NCI-H226 (cell line): Measurements from ENCODE around the gene UGT1A6.
A peak's percentile ranks its signal among the peaks of the same experiment; 100 is the strongest.
"Not testable (repeated sequence)": the region's sequence is repeated elsewhere in the genome, so short reads cannot be mapped to it uniquely, and the experiment has no call there.

Source experiments
- DNase-seq: peaks from one replicate; pipeline ENCODE4 v3.0.0-alpha.2; 2015

Gene UGT1A6

GRCh38 chr2:233692648-233693047 lies at the start of gene UGT1A6:
UGT1A6 (plus strand) TSS chr2:233692890; CDS start chr2:233693005, 115 bp downstream.
- DNase-seq = no peak

GRCh38 chr2:233643128-233643527 lies 49.6 kb upstream of the UGT1A6 start:
- peak; percentile 24 for DNase-seq

DNA sequence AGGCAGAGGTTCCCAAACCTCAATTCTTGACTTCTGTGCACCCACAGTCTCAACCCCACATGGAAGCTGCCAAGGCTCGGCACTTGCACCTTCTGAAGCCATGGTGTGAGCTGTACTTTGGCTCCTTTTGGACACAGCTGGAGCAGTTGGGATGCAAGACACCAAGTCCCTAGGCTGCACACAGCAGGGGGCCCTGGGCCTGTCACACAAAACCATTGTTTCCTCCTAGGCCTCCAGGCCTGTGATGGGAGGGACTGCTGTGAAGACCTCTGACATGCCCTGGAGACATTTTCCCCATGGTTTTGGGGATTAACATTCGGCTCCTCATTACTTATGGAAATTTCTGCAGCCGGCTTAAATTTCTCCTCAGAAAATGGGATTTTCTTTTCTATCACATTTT lies 46.7 kb upstream of the UGT1A6 start:
- DNase-seq = not testable (repeated sequence)

- DNase-seq = no peak
These were observed 41.7 kb upstream of the UGT1A6 start for GRCh38 chr2:233650981-233651380.

DNA sequence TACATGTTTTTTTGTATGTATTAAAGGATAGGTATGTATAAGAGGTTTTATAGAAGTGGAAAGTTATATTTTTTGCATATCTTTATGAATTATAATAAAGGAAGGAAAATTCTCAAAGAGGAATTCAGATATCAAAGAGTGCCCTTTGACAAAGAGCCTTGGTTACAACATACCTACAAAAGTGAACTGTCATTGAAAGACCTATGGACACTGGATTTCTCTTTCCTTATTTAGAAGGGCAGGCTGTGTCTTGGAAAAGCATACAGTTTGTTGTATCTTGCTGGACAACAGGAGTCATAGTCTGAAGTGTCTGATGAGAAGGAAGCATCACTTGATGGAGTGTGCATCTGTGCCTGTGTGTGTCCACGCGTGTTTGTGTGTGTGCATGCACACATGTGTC lies 41.3 kb upstream of the UGT1A6 start:
- DNase-seq = no peak

DNA sequence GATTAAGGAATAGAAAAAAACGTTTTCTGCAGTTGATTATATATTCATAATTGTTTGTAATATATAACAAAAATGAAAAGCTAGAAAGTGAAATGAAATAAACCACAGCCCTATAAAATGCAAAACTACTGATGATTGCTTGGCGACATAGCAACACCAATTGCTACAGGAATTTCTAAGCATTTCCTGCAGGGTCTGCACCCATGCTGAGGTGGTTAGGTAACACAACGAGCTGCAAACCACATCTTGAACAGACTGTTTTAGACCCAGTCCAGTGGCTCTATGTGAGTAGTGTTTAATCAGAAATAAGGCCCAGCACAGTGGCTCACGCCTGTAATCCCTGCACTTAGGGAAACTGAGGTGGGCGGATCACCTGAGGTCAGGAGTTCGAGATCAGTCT lies 38.2 kb upstream of the UGT1A6 start:
- no peak for DNase-seq

DNA sequence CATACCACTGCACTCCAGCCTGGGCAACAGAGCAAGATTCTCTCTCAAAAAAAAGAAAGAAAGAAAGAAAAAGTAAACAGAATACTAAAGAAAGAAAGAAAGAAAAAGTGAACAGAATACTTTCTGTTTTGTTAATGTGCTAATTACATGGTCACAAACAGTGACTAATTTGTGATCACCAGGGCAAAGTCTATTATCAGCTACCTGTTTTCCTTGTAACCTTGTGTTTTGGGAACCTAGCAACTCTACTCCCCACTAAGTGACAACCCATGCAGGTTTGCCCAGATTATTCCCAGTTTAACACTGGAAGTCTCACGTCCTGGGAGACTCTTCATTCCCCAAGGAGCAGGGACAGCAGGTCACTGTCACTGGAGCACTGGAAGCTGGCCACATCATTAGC lies 37.6 kb upstream of the UGT1A6 start:
- no peak for DNase-seq

DNA sequence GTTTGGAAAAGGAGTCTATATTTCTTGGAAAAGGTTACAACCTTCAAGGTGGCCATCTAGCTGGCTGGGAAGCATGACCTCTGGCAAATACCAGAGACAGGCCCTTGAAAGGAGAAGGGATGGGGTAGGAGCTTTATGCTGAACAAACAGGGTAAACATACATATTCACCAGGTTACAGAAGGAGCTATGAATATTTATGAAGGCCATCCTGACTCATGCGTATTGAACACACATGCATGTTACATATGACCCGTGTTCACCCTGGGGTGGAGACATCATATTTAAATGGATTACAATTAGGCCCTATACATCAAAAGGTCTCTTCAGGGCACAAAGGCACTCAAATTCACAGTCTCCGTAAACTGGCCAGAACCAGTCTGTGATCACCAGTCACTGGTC lies 36.7 kb upstream of the UGT1A6 start:
- DNase-seq = not testable (repeated sequence)

- DNase-seq = no peak
These were observed 36.2 kb upstream of the UGT1A6 start for GRCh38 chr2:233656443-233656842.

- DNase-seq = no peak
These were observed 34.1 kb upstream of the UGT1A6 start for GRCh38 chr2:233658610-233659009.

GRCh38 chr2:233663911-233664310 lies 28.8 kb upstream of the UGT1A6 start:
- no peak for DNase-seq

- no peak for DNase-seq
These were observed 24.0 kb upstream of the UGT1A6 start for GRCh38 chr2:233668605-233669260.

DNA sequence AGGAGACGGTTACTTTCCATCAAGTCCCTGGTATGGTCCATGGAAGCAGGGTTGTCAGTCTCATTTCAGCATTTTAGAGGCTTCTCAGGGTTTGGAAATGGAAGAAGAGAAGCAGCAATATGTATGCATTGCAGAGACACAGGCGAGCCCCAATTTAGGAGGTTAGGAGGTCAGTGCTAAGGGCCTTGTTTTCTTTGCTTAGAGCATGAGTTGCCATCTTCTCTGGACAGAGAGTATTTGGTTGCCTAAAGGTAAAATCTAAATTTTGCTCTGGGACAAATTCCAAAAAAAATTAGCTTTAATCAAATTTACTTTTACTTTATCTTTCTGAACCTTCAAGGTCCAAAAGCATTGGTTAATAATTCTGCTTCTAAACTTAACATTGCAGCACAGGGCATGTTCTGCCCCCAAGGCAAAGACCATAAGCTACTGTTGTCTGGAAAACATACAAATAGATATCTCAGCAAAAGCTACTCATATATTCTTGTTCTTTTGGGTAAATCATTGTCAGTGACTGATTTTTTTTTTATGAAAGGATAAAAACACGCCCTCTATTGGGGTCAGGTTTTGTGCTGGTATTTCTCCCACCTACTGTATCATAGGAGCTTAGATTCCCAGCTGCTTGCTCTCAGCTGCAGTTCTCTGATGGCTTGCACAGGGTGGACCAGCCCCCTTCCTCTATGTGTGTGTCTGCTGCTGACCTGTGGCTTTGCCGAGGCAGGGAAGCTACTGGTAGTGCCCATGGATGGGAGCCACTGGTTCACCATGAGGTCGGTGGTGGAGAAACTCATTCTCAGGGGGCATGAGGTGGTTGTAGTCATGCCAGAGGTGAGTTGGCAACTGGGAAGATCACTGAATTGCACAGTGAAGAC lies 21.2 kb upstream of the UGT1A6 start, which contains the start of gene UGT1A9:
TSS of gene UGT1A9 (plus strand) at position 609 of the 872 bp plus-strand sequence. CDS start at position 646, 37 bp downstream.
- DNase-seq = no peak

GRCh38 chr2:233672886-233673285 lies 19.8 kb upstream of the UGT1A6 start:
- DNase-seq = no peak

GRCh38 chr2:233673896-233674295 lies 18.8 kb upstream of the UGT1A6 start:
- DNase-seq = no peak

DNA sequence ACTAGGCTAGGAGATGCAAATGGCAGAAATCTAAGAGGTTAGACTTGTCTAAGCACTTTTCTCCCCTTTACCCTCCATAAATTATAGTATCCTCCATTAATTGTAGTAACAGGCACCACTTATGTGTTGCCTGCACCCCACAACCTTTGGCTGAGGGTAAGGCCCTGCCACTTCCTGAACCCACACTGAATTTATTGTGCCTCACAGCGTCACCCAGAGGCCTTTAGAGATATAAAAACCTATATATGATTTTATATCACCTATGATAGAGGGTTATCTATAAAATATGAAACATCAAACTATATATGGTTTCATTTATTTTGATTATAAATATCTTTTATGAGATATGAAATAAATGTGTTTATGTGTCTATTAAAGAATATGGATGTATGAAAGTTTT lies 18.4 kb upstream of the UGT1A6 start:
- DNase-seq = no peak

DNA sequence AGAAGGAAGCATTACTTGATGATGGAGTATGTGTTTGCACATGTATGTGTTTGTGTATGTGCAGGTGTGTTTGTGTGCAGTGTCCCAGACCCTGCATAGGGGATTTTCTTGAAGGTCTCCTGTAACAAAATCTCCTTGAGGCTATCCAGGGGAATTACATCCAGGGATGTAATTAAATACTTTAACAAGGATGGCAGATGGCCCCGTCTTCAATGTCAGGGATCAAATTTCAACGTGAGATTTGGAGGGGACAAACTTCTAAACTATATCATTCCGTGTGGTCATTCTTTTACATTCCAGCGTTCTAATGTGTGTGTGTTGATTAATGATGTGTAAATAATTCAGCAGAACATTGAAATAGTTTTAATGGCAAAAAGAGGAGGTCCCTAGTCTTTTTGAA lies 17.7 kb upstream of the UGT1A6 start:
- DNase-seq = no peak

DNA sequence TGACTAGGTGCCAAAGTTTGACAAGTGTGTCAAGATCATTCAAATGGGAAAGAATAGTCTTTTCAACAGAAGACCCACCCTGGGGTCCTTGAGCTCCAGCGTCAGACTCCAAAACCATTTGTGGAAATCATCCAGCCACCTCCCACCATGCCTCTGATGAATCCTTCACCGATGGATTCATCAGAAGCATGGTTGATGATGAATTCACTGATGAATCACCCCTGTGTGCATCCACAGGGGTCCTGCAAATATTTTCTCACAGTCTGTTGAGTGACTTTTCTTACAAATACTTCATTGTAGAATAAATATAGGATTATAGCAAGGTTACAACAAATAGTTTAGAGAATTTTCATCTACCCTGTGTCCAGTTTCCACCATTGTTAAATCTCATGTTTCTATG lies 16.6 kb upstream of the UGT1A6 start:
- no peak for DNase-seq

DNA sequence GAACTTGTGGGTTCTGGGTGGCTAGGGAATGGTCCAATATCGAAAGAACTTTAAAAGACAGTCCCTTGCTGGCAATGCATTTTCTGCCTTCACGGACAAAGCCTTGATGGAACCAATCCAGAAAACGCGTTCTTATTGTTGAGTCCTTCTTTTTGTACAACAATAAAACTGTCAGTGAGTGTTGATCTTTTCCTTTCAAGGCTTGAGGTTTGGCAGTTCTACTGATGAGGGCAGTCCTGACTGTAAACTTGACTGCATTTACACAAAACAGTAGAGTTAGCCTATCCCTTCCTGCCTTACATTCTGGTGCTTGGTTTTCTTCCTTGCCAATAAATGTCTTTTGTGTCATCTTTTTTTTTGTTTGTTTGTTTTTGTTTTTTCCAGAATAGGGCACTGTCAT lies 13.5 kb upstream of the UGT1A6 start:
- no peak for DNase-seq

GRCh38 chr2:233680361-233681045 lies 12.2 kb upstream of the UGT1A6 start:
- DNase-seq = no peak

DNA sequence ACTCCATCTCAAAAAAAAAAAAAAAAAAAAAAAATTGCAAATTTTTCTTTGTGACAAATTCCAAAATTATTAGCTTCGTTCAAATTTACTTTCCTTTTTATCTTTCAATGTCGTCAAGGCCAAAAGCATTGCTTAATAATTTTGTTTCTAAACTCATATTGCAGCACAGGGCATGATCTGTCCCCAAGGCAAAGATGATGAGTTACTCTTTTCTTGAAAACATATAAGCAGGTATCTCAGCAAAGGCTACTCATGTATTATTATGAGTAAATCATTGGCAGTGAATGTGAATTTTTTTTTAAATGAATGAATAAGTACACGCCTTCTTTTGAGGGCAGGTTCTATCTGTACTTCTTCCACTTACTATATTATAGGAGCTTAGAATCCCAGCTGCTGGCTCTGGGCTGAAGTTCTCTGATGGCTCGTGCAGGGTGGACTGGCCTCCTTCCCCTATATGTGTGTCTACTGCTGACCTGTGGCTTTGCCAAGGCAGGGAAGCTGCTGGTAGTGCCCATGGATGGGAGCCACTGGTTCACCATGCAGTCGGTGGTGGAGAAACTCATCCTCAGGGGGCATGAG lies 11.1 kb upstream of the UGT1A6 start, which contains the start of gene UGT1A7:
TSS of gene UGT1A7 (plus strand) at position 381 of the 579 bp plus-strand sequence. CDS start at position 418, 37 bp downstream.
- no peak for DNase-seq

DNA sequence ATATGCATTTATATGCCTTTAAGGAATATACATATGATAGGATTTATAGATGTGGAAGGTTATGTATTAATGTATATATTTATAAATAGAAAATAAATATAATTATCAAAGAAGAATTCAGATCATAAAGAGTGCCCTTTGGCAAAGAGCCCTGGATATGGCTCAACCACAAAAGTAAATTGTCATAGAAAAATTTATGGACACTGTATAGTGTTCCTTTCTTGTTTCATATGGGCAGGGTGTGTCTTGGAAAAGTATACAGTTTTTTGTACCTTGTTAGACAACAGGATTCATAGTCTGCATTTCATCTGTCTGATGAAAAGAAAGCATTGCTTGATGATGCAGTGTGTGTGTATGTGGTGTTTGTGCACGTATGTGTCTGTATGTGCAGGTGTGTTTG lies 8.1 kb upstream of the UGT1A6 start:
- no peak for DNase-seq

GRCh38 chr2:233686928-233687327 lies 5.8 kb upstream of the UGT1A6 start:
- no peak for DNase-seq
